Measurements from ENCODE around the gene THSD7A. TPM values are rescaled to one million over a fixed set of nuclear protein-coding genes. Genes with fewer than 3 reads are reported as not detected.

THSD7A gene
- total RNA-seq, 1 experiment from 2014 or later: 5.9 TPM

- intact Hi-C loops (cut with micrococcal nuclease; ENCODE audit: unreplicated experiment): no loop called here
- Mint-ChIP-seq H3K9me3 (ENCODE audit: low read depth, unreplicated experiment) (no peaks in the 10 kb centered on the region), H3K27me3 (ENCODE audit: unreplicated experiment) (no peaks in the 10 kb centered on the region), H3K4me3 (ENCODE audit: low read depth, unreplicated experiment) (no peak overlapping the region), H3K36me3 (ENCODE audit: insufficient read depth, unreplicated experiment) (peaks cover 6% of the 10 kb centered on the region), H3K4me1 (ENCODE audit: low read depth, unreplicated experiment) (peaks cover 25% of the 10 kb centered on the region), H3K27ac (ENCODE audit: unreplicated experiment) (no peak overlapping the region)
- CTCF ChIA-PET: no interaction called here
- peak; percentile 17 for DNase-seq
- TF ChIP-seq, protein P1, sequence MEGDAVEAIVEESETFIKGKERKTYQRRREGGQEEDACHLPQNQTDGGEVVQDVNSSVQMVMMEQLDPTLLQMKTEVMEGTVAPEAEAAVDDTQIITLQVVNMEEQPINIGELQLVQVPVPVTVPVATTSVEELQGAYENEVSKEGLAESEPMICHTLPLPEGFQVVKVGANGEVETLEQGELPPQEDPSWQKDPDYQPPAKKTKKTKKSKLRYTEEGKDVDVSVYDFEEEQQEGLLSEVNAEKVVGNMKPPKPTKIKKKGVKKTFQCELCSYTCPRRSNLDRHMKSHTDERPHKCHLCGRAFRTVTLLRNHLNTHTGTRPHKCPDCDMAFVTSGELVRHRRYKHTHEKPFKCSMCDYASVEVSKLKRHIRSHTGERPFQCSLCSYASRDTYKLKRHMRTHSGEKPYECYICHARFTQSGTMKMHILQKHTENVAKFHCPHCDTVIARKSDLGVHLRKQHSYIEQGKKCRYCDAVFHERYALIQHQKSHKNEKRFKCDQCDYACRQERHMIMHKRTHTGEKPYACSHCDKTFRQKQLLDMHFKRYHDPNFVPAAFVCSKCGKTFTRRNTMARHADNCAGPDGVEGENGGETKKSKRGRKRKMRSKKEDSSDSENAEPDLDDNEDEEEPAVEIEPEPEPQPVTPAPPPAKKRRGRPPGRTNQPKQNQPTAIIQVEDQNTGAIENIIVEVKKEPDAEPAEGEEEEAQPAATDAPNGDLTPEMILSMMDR (IDR thresholded peaks at IDR 0.05; ENCODE audit: unreplicated experiment): no peak
- no TSS peak for BruUV-seq (replicated peaks)
Observed at GRCh38 chr7:11716185-11716584, 115.8 kb downstream of the THSD7A start.

DNA sequence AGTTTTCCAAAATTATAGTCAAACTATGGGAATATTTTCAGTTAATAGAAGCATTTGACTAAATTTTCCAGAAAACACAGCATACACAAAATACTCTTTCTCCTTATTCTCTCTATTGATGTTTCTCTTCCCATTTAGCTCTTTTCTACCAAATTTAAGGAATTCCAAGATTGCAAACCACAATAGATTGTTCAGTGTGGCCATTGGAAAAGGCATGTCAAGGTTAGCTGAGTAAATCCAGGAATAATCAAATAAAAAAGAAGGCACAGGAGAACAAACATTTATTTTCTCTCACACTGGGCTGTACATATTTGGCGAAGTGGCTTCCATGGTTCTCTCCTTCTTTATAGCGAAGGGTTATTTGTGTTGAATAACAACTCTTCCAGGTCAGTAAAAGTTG is 117.3 kb downstream of the THSD7A start:
- H3K27ac Mint-ChIP-seq (ENCODE audit: unreplicated experiment): no peak overlapping the region
- TF ChIP-seq, protein P1 (IDR thresholded peaks at IDR 0.05; ENCODE audit: unreplicated experiment): no peak
- CTCF ChIA-PET: no interaction called here
- intact Hi-C loops (cut with micrococcal nuclease; ENCODE audit: unreplicated experiment): no loop called here
- peaks cover 25% of the 10 kb centered on the region for H3K4me1 Mint-ChIP-seq (ENCODE audit: low read depth, unreplicated experiment)
- no TSS peak for BruUV-seq (replicated peaks)
- DNase-seq: no peak
- H3K27me3 Mint-ChIP-seq (ENCODE audit: unreplicated experiment): no peaks in the 10 kb centered on the region
- no peaks in the 10 kb centered on the region for H3K9me3 Mint-ChIP-seq (ENCODE audit: low read depth, unreplicated experiment)
- H3K4me3 Mint-ChIP-seq (ENCODE audit: low read depth, unreplicated experiment): no peak overlapping the region
- H3K36me3 Mint-ChIP-seq (ENCODE audit: insufficient read depth, unreplicated experiment): peaks cover 6% of the 10 kb centered on the region

GRCh38 chr7:11714205-11714604 is 117.8 kb downstream of the THSD7A start:
- intact Hi-C loops (cut with micrococcal nuclease; ENCODE audit: unreplicated experiment): no loop called here
- no peaks in the 10 kb centered on the region for H3K27me3 Mint-ChIP-seq (ENCODE audit: unreplicated experiment)
- TF ChIP-seq, protein P1 (IDR thresholded peaks at IDR 0.05; ENCODE audit: unreplicated experiment): no peak
- H3K27ac Mint-ChIP-seq (ENCODE audit: unreplicated experiment): no peak overlapping the region
- no peak for DNase-seq
- no peaks in the 10 kb centered on the region for H3K9me3 Mint-ChIP-seq (ENCODE audit: low read depth, unreplicated experiment)
- CTCF ChIA-PET: no interaction called here
- H3K4me1 Mint-ChIP-seq (ENCODE audit: low read depth, unreplicated experiment): peaks cover 25% of the 10 kb centered on the region
- H3K4me3 Mint-ChIP-seq (ENCODE audit: low read depth, unreplicated experiment): no peak overlapping the region
- H3K36me3 Mint-ChIP-seq (ENCODE audit: insufficient read depth, unreplicated experiment): peaks cover 6% of the 10 kb centered on the region
- BruUV-seq (replicated peaks): no TSS peak

DNA sequence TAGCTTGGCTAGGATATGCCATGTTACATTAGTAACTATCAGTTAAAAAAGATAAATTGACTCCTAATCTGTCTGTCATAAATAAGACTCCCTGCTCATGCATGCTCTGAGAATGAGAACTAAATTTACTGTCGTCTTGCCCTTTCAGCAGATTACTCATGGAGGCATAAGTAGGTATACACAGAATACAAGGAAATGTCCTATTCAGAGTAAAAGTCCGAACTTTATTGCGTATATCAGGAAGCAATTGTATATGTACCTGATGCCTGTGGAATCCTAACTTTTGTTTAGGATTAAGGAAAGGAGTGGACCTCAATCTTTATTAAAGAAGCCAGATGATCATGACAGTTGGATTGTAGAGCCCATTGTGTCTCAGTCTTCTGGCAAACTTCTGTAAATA is 118.6 kb downstream of the THSD7A start:
- TF ChIP-seq, protein P1 (IDR thresholded peaks at IDR 0.05; ENCODE audit: unreplicated experiment): no peak
- intact Hi-C loops (cut with micrococcal nuclease; ENCODE audit: unreplicated experiment): no loop called here
- Mint-ChIP-seq H3K4me3 (ENCODE audit: low read depth, unreplicated experiment) (no peak overlapping the region), H3K36me3 (ENCODE audit: insufficient read depth, unreplicated experiment) (peaks cover 6% of the 10 kb centered on the region), H3K9me3 (ENCODE audit: low read depth, unreplicated experiment) (no peaks in the 10 kb centered on the region), H3K27ac (ENCODE audit: unreplicated experiment) (no peak overlapping the region), H3K4me1 (ENCODE audit: low read depth, unreplicated experiment) (peaks cover 27% of the 10 kb centered on the region), H3K27me3 (ENCODE audit: unreplicated experiment) (no peaks in the 10 kb centered on the region)
- no TSS peak for BruUV-seq (replicated peaks)
- DNase-seq: no peak
- CTCF ChIA-PET: interaction anchor here (0.6 kb wide), 1 partner anchor 17 kb away, joined by 3 read pairs; no protein-coding TSS in a partner anchor

All from Calu3 (cell line).